ENCODE data around the gene APOF. TPM values are rescaled to one million over a fixed set of nuclear protein-coding genes. Genes with fewer than 3 reads are reported as not detected.

The APOF gene
- total and polyA plus RNA-seq, 12 donors: not detected

DNA sequence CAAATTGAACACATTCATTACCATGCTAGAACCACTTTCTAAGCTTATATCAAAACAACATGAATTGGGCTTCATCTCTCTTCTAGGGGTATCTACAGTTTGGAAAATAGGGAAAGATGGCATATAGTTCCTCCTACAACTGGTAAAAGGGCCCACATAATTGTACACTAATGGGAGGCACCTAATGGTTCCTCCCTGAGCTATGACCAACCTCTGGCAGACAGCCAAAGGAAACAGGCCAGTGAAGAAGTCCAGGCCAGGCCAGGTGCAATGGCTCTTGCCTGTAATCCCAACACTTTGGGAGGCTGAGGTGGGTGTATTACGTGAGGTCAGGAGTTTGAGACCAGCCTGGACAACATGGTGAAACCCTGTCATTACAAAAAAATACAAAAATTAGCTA, 23.2 kb upstream of the APOF start:
- H3K27me3 ChIP-seq: no peaks in the 10 kb centered on the region
- intact Hi-C loops (cut with DNase I): no loop called here

GRCh38 chr12:56382611-56383010, 20.0 kb upstream of the APOF start:
- Histone ChIP-seq H3K4me3 (no peak overlapping the region), H3K4me1 (no peaks in the 10 kb centered on the region), H3K27me3 (no peaks in the 10 kb centered on the region), H3K9me3 (no peaks in the 10 kb centered on the region), H3K36me3 (no peaks in the 10 kb centered on the region), H3K27ac (no peak overlapping the region)
- DNase-seq: no peak
- no peak for ATAC-seq
- 94% methylated on average over 16 of the region's 16 CpGs for WGBS, 2 donors
- intact Hi-C loops (cut with DNase I): no loop called here
- TF ChIP-seq, protein P1, sequence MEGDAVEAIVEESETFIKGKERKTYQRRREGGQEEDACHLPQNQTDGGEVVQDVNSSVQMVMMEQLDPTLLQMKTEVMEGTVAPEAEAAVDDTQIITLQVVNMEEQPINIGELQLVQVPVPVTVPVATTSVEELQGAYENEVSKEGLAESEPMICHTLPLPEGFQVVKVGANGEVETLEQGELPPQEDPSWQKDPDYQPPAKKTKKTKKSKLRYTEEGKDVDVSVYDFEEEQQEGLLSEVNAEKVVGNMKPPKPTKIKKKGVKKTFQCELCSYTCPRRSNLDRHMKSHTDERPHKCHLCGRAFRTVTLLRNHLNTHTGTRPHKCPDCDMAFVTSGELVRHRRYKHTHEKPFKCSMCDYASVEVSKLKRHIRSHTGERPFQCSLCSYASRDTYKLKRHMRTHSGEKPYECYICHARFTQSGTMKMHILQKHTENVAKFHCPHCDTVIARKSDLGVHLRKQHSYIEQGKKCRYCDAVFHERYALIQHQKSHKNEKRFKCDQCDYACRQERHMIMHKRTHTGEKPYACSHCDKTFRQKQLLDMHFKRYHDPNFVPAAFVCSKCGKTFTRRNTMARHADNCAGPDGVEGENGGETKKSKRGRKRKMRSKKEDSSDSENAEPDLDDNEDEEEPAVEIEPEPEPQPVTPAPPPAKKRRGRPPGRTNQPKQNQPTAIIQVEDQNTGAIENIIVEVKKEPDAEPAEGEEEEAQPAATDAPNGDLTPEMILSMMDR (IDR thresholded peaks at IDR 0.05): no peak

More for the DNA sequence above, 23.2 kb upstream of the APOF start:
- no peaks in the 10 kb centered on the region for H3K36me3 ChIP-seq
- 88 to 96% methylated on average over 1 of the region's 1 CpG for WGBS, 2 donors
- no peaks in the 10 kb centered on the region for H3K9me3 ChIP-seq
- DNase-seq (no peak), ATAC-seq (no peak)
- TF ChIP-seq, protein P1 (IDR thresholded peaks at IDR 0.05): no peak
- H3K4me3 ChIP-seq: no peak overlapping the region
- H3K27ac ChIP-seq: no peak overlapping the region
- no peaks in the 10 kb centered on the region for H3K4me1 ChIP-seq

DNA sequence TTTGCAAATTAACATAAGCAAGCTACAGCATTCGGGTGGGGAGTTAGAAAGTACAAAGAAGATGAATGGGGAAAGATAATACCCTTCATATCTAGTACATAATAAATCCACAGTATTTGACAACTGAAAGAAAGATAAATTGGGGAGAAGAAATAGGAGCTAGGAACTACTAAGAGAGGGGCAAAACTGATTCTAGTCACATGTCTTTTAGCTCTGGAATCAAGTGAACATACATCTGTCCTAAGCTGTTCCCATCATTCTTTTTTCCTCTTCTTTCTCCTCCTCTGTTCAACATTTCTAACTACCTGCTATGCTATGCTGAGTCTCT, 15.3 kb upstream of the APOF start:
- WGBS, 2 donors: 59% methylated on average over 1 of the region's 1 CpG
- intact Hi-C loops (cut with DNase I): loop anchor here in 1 of 10 donors (10.0 kb wide), 1 partner anchor 67 kb away; the partner anchor contains the start of gene TIMELESS
- Histone ChIP-seq H3K9me3 (peaks cover 0 to 6% (median 0%) of the 10 kb centered on the region in 11 donors), H3K27ac (no peak overlapping the region), H3K27me3 (no peaks in the 10 kb centered on the region), H3K4me1 (peaks cover 0 to 10% (median 0%) of the 10 kb centered on the region in 9 donors), H3K36me3 (no peaks in the 10 kb centered on the region), H3K4me3 (no peak overlapping the region)
- TF ChIP-seq, protein P1 (IDR thresholded peaks at IDR 0.05): no peak
- no peak for DNase-seq
- ATAC-seq: no peak

- H3K9me3 ChIP-seq: peaks cover 0 to 6% (median 0%) of the 10 kb centered on the region in 11 donors
- no peak for ATAC-seq
- TF ChIP-seq, protein P1 (IDR thresholded peaks at IDR 0.05): no peak
- intact Hi-C loops (cut with DNase I): loop anchor here in 1 of 10 donors (10.0 kb wide), 1 partner anchor 67 kb away; the partner anchor contains the start of gene TIMELESS
- no peak overlapping the region for H3K27ac ChIP-seq
- WGBS, 2 donors: 65 to 69% methylated on average over 4 of the region's 4 CpGs
- no peaks in the 10 kb centered on the region for H3K36me3 ChIP-seq
- no peak for DNase-seq
- H3K4me1 ChIP-seq: peaks cover 0 to 10% (median 0%) of the 10 kb centered on the region in 9 donors
- no peak overlapping the region for H3K4me3 ChIP-seq
- no peaks in the 10 kb centered on the region for H3K27me3 ChIP-seq
These were observed 14.8 kb upstream of the APOF start for GRCh38 chr12:56377310-56377988.

Measured in heart right ventricle (tissue), 16 donors.